Ishikawa (cell line): ENCODE results near the gene GNB3.
A peak's percentile ranks its signal among the peaks of the same experiment; 100 is the strongest.

Experiments used
- CEBPB ChIP-seq: IDR thresholded peaks from 2 replicates; pipeline ENCODE4 v1.6.1; 2012
- CREB1 ChIP-seq: IDR thresholded peaks from 2 replicates; pipeline ENCODE4 v1.6.1; 2012; ENCODE audit warnings: low read depth
- EGR1 ChIP-seq: IDR thresholded peaks from 2 replicates; pipeline ENCODE4 v1.6.1; 2012
- EP300 ChIP-seq: IDR thresholded peaks from 2 replicates; pipeline ENCODE4 v1.6.1; 2012; ENCODE audit warnings: borderline replicate concordance
- MAX ChIP-seq: IDR thresholded peaks from 2 replicates; pipeline ENCODE4 v1.6.1; 2012
- REST ChIP-seq: IDR thresholded peaks from 2 replicates; pipeline ENCODE4 v1.6.1; 2012; ENCODE audit warnings: low read depth, mild to moderate bottlenecking
- TAF1 ChIP-seq: IDR thresholded peaks from 2 replicates; pipeline ENCODE4 v1.6.1; 2012; ENCODE audit warnings: low read depth, mild to moderate bottlenecking
- TCF12 ChIP-seq: IDR thresholded peaks from 2 replicates; pipeline ENCODE4 v1.6.1; 2012; ENCODE audit warnings: low read depth
- TEAD4 ChIP-seq: IDR thresholded peaks from 2 replicates; pipeline ENCODE4 v1.6.1; 2012
- YY1 ChIP-seq: IDR thresholded peaks from 2 replicates; pipeline ENCODE4 v1.6.1; 2012; ENCODE audit warnings: low read depth

GRCh38 chr12:6825398-6826124 is 15.2 kb upstream of the GNB3 start:
- TF ChIP-seq REST: no peak
- TF ChIP-seq TAF1: no peak
- no peak for TF ChIP-seq CEBPB
- TF ChIP-seq TEAD4: peak; percentile 79
- TF ChIP-seq EP300: no peak
- no peak for TF ChIP-seq MAX
- no peak for TF ChIP-seq TCF12
- no peak for TF ChIP-seq CREB1
- no peak for TF ChIP-seq YY1
- TF ChIP-seq EGR1: no peak
